HT-29 (cell line): ENCODE results near the gene LCOR. TPM values are rescaled to one million over a fixed set of nuclear protein-coding genes. Genes with fewer than 3 reads are reported as not detected.
"Not testable (repeated sequence)": the region's sequence is repeated elsewhere in the genome, so short reads cannot be mapped to it uniquely, and the experiment has no call there.

Source experiments
- DNase-seq: peaks from one replicate; pipeline ENCODE4 v3.0.0-alpha.2; 2015; ENCODE audit warnings: low spot score
- small RNA-seq: library from RNA; depleted of rRNA; stranded (forward); fragments of <200 nt; gene quantifications from one replicate; pipeline ENCODE3, GENCODE V24; 2014
- total RNA-seq: library from RNA; depleted of rRNA; stranded (reverse); fragments of >200 nt; shearing (Covaris generic); gene quantifications from 2 replicates; pipeline ENCODE4 v1.2.3, GENCODE V29; 2014; rRNA removed

Gene LCOR
- total RNA-seq, 1 experiment from 2014 or later = 20.2 TPM

GRCh38 chr10:97029271-97029670 lies 197.2 kb downstream of the LCOR start:
- no peak for DNase-seq

GRCh38 chr10:97030894-97031293 lies 198.8 kb downstream of the LCOR start:
- DNase-seq = no peak

GRCh38 chr10:97031459-97031858 lies 199.4 kb downstream of the LCOR start:
- no peak for DNase-seq

DNA sequence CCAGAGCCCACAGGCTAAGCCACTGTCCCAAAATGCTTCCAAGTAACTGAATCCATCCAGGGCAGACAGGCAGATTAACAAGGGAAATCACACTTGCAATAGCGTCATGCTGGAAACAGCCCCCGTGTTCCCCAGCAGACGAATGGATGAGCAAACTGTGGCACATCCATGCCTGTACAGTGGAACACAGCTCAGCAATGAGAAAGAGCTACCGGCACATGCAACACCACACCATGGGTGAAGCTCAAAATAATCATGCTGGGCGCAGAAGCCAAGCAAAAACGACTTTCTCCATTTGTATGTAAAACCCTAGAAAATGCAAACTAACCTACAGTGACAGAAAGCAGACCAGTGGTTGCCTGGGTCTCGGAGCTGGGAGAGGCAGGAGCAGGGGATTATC lies 200.5 kb downstream of the LCOR start:
- DNase-seq = no peak

DNA sequence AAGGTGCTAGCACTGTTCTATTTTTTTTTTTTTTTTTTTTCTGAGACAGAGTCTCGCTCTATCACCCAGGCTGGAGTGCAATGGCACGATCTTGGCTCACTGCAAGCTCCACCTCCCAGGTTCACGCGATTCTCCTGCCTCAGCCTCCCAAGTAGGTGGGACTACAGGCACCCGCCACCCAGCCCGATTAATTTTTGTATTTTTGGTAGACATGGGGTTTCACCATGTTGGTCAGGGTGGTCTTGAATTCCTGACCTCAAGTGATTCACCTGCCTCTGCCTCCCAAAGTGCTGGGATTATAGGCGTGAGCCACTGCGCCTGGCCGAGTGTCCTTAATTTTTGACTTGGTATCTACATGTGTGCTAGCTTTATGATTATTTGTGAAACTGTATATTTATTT lies 201.7 kb downstream of the LCOR start:
- not testable (repeated sequence) for DNase-seq

DNA sequence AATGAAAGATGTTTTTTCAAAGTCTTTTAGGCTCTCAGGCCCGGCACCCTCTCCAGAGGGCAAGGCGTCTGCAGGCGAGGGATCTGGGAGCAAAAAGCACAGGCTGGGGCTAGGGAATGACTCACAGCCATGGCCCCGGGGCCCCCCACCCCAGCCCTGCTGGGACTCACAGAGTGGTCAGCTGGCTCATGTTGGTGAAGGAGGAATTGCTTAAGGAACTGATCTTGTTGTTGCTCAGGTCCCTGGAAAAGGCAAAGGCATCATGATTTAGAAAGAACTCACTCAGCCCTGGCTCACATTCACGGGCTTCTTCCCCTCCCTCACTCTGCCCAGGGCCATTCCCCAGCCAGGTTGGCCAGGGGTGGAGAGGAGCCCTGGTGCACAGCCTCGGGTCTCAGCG lies 202.2 kb downstream of the LCOR start:
- no peak for DNase-seq

GRCh38 chr10:97034958-97035769 lies 203.1 kb downstream of the LCOR start:
- no peak for DNase-seq

DNA sequence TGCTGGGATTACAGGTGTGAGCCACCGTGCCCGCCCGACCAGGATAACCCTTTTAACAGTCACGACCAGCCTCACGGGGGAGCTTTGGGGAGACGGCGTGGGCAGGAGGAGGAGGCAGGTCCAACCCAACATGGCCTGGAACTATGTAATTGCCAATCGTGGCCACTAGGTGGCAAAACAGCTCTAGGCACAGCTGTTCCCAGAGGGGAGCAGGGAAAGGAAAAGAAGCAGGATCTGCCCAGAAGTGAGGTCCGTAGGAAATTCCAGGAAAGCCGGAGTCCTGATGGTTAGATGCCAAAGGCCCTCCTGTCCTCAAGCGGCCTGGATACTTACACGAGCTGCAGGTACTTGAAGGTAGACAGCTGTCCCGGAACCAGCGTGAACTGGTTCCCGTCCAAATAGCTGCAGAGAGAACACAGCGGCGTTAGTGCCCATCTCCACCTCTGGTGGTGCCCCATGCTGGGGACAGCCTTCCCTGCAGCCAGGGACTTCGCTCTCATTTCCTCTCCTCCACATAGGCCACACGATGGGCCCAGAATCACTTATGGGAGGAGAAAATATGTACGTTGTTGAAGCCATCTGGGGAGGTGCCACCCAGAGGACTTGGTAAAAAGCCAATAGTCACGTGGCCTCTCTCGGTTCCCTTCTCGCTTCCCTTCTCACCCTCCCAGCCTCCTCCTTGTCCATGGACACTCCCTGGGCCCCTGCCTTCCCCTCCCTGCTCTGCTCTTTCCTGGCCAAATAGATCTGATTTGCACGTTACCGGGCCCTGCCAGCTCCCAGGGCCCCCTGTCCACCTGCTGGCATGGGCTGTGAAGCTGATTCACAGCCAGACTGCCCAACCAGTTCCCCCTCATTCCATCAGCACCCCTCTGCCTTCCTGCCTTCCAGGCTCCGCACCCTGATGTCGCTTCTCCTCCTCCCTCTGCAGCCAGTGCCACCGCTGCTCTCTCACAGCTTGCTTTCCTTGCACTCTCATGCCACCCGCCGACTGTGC lies 205.6 kb downstream of the LCOR start:
- DNase-seq = peak; percentile 98

DNA sequence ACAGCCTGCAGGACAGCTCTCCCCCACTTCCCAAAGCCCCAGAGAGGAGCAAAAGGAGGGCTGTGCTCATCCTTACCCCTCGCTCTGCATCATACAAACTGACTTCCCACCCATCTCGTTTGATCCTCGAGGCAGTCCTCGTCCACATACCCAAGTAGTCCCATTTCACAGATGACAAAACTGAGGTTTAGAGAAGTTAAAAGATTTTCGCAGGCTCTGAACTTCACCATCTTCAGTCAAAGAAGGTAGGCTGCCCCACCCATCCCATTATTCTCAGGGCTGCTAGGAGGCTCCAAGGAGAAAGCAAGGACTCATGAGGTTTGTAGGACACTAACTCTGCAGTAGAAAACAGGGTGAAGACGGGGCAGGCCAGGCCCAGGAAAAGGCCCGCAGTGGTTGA lies 206.6 kb downstream of the LCOR start:
- no peak for DNase-seq

GRCh38 chr10:97039538-97040247 lies 207.6 kb downstream of the LCOR start:
- DNase-seq = no peak

- DNase-seq = no peak
Observed at GRCh38 chr10:97040248-97040584, 208.1 kb downstream of the LCOR start.

DNA sequence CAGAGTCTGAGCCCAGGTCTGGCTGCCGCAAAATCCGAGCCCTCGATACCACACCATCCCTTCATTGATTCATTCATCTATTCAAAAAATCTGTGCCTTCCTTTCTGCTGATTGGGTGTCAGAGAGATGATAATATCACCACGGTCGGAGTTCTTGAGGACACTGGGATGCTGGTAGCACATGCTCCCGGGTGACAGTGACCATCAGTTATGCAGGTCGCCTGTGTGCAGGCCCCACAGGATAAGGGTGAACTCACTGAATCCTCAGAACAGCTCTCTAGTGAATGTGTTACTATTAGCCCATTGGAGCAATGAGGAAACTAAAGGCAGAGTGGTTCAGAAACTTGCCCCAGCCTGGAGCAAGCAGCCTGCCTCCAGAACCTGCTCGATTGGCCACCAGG lies 208.6 kb downstream of the LCOR start:
- no peak for DNase-seq

DNA sequence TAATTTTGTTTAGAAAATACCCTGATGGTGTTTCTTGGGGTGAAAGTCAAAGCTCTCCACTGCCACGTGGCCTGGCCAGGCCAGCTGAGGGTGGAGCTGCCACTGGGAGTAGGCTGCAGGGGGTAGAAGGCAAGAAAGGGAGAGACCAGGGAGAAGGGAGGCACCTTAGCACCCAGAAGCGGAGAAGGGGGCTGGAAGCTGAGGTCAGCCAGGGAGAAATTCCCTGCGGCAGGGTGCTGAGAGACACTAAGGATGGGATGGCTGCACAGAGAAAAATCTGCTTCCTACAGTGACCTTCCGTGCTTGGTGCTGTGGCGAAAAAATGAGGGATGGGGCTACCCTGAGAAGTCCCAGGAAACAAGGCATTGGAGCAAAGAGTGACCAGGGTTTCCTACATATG lies 210.0 kb downstream of the LCOR start:
- no peak for DNase-seq

- DNase-seq = no peak
Observed at GRCh38 chr10:97042716-97043562, 210.8 kb downstream of the LCOR start.

DNA sequence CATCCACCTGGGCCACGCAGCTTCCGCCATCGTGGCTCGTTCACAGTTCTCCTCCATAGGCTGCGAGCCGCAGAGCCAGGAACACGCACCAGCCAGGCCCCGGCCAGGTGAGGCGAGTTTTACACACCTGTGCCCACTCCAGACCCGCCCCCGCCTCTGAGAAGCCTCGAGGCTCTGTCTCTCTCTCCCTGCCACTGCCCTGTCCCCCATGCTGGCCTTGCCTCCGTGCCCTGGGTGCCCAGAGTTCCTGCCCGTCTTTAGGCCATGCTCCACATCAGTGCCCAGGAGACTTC lies 211.4 kb downstream of the LCOR start:
- no peak for DNase-seq

Small RNA genes within 50 kb of the gene (small RNA-seq; reads per million reads assigned to genes)
- gene HMGN2P35 = not detected
- gene MIR607 = not detected

Other genes with a start within 250 kb of the LCOR start
- gene TM9SF3, start 245.3 kb upstream of the LCOR start, total RNA-seq = 42.3 and 52.0 TPM in 2 replicates
- gene PIK3AP1, start 111.8 kb upstream of the LCOR start, total RNA-seq = 10.7 and 12.8 TPM in 2 replicates